Caco-2 (cell line): Measurements from ENCODE around the gene ELP5. TPM values are rescaled to one million over a fixed set of nuclear protein-coding genes. Genes with fewer than 3 reads are reported as not detected.

Experiments used
- BruUV-seq: library from RNA; stranded (reverse); fragments of 400-500 nt; replicated peaks from 2 replicates; lab custom pipeline; 2021; lab: Mats Ljungman, UMichigan
- CTCF ChIA-PET: fragments of 300-600 bp; sonication (Branson Sonifier 250); formaldehyde crosslinking; loops from one replicate; lab custom pipeline; 2022; ENCODE audit warnings: antibody characterized with exemption; lab: Charles Lee
- POLR2A ChIA-PET: fragments of 300-600 bp; sonication (Branson Sonifier 250); formaldehyde crosslinking; loops from one replicate; lab custom pipeline; 2022; ENCODE audit warnings: antibody characterized with exemption; lab: Charles Lee
- DNase-seq, 2 experiments: peaks; one replicate each; pipeline versions ENCODE4 v3.0.0 to v3.0.0-alpha.2; 2020 to 2022
- H3K27me3 ChIP-seq: replicated peaks from 2 replicates; pipeline ENCODE4 v1.6.0; 2011; ENCODE audit warnings: low read length; ENCODE audit not compliant: control insufficient read depth, insufficient read depth
- H3K36me3 ChIP-seq: 2 replicates; pipeline ENCODE4 v1.5.1; 2011; ENCODE audit warnings: low read length; ENCODE audit not compliant: control insufficient read depth, insufficient read depth
- H3K4me1 ChIP-seq: fragments of 250-450 bp; sonication (Bioruptor Pico); 2 replicates; pipeline ENCODE4 v1.5.1; 2020; ENCODE audit warnings: mild to moderate bottlenecking
- H3K4me3 ChIP-seq: 2 replicates; pipeline ENCODE4 v1.5.1; 2011; ENCODE audit warnings: low read depth, mild to moderate bottlenecking, control low read depth, low read length
- H3K9me3 ChIP-seq: fragments of 250-450 bp; sonication (Bioruptor Pico); 2 replicates; pipeline ENCODE4 v1.5.1; 2020; ENCODE audit warnings: mild to moderate bottlenecking, moderate library complexity
- H3K27ac Mint-ChIP-seq: one replicate; pipeline ENCODE4 v1.8.0; 2022; ENCODE audit warnings: mixed read lengths; ENCODE audit not compliant: unreplicated experiment
- H3K27me3 Mint-ChIP-seq: one replicate; pipeline ENCODE4 v1.8.0; 2022; ENCODE audit warnings: mixed read lengths; ENCODE audit not compliant: insufficient read depth, unreplicated experiment
- H3K36me3 Mint-ChIP-seq: one replicate; pipeline ENCODE4 v1.8.0; 2022; ENCODE audit warnings: mild to moderate bottlenecking, mixed read lengths; ENCODE audit not compliant: insufficient read depth, unreplicated experiment
- H3K4me1 Mint-ChIP-seq: one replicate; pipeline ENCODE4 v1.8.0; 2022; ENCODE audit warnings: low read depth, mixed read lengths; ENCODE audit not compliant: unreplicated experiment
- H3K4me3 Mint-ChIP-seq: one replicate; pipeline ENCODE4 v1.8.0; 2022; ENCODE audit warnings: mild to moderate bottlenecking, moderate library complexity, mixed read lengths; ENCODE audit not compliant: unreplicated experiment
- H3K9me3 Mint-ChIP-seq: one replicate; pipeline ENCODE4 v1.8.0; 2022; ENCODE audit warnings: mixed read lengths; ENCODE audit not compliant: unreplicated experiment
- CTCF ChIP-seq, 2 experiments: fragments of 200-600 bp in 1 of 2; IDR thresholded peaks; 1 replicate in 1 of 2; 2 replicates in 1 of 2; pipeline versions ENCODE4 v1.5.1 to v1.8.0; 2011 to 2022; ENCODE audit warnings: antibody characterized with exemption in 1 of 2, control low read depth in 1 of 2, inconsistent platforms in 1 of 2, low read depth in 1 of 2, low read length in 1 of 2, mild to moderate bottlenecking in 1 of 2, moderate library complexity in 1 of 2; ENCODE audit not compliant: insufficient read depth in 1 of 2, severe bottlenecking in 1 of 2, unreplicated experiment in 1 of 2
- intact Hi-C: fragments of 100-400 bp; cut with micrococcal nuclease; formaldehyde crosslinking; loops from one replicate; pipeline ENCODE4 v1.10.0; 2022; ENCODE audit not compliant: unreplicated experiment
- microRNA-seq: library from miRNA; unstranded; fragments of <30 nt; microRNA quantifications from one replicate; pipeline ENCODE4 v1.2.0, GENCODE V29; 2022
- total RNA-seq: library from RNA; stranded (reverse); gene quantifications from 2 replicates; pipeline ENCODE4 v1.2.3, GENCODE V29; 2022

The ELP5 gene
- total RNA-seq, 1 experiment from 2014 or later, result 43.2 TPM

GRCh38 chr17:7308625-7309433 is 56.8 kb downstream of the ELP5 start:
- peak overlapping the region; percentile 93 for H3K27ac Mint-ChIP-seq
- Histone ChIP-seq H3K27me3 (no peaks in the 10 kb centered on the region), H3K4me3 (peak overlapping the region; percentile 71), H3K36me3 (peaks cover 5% of the 10 kb centered on the region), H3K9me3 (no peaks in the 10 kb centered on the region), H3K4me1 (peaks cover 2% of the 10 kb centered on the region; the same call in 1 of the 2 replicates)
- DNase-seq, result peak; percentile 72
- no peaks in the 10 kb centered on the region for H3K27me3 Mint-ChIP-seq
- H3K9me3 Mint-ChIP-seq, result no peaks in the 10 kb centered on the region
- peak overlapping the region; percentile 93 for H3K4me3 Mint-ChIP-seq
- ChIA-PET POLR2A (interaction anchor here (0.6 kb wide), 2 partner anchors 40 to 74 kb away, joined by 5 read pairs; no protein-coding TSS in a partner anchor), CTCF (no interaction called here)
- no peak for TF ChIP-seq CTCF (IDR thresholded peaks at IDR 0.05; ENCODE audit: insufficient read depth in 1 of 2, low read depth in 1 of 2, low read length in 1 of 2, severe bottlenecking in 1 of 2, unreplicated experiment in 1 of 2)
- peaks cover 10% of the 10 kb centered on the region for H3K4me1 Mint-ChIP-seq
- BruUV-seq, result no TSS peak
- peaks cover 68% of the 10 kb centered on the region for H3K36me3 Mint-ChIP-seq
- intact Hi-C loops, result loop anchor here (5.0 kb wide), 1 partner anchor 173 kb away; the partner anchor contains the start of genes POLR2A and SLC35G6

Small RNAs within 50 kb of the gene (microRNA-seq; reads per million reads assigned to microRNA genes)
- 1,367 reads per million, percentile 90 among the genes with 10 or more reads in this experiment for gene MIR324

Other genes starting within 250 kb of the ELP5 start
- gene RNASEK, start 239.6 kb upstream of the ELP5 start, total RNA-seq, result 61.9 and 63.0 TPM in 2 replicates
- not detected in 2 replicates for gene BCL6B, start 229.2 kb upstream of the ELP5 start, total RNA-seq
- 7.1 and 8.7 TPM in 2 replicates for gene SLC16A13, start 216.2 kb upstream of the ELP5 start, total RNA-seq
- gene SLC16A11, start 208.1 kb upstream of the ELP5 start, total RNA-seq, result 0.35 and 0.43 TPM in 2 replicates
- gene CLEC10A, start 172.0 kb upstream of the ELP5 start, total RNA-seq, result not detected in 2 replicates
- 12.8 and 14.3 TPM in 2 replicates for gene ASGR2, start 137.4 kb upstream of the ELP5 start, total RNA-seq
- 8.3 and 9.2 TPM in 2 replicates for gene ASGR1, start 72.8 kb upstream of the ELP5 start, total RNA-seq
- 0.98 and 1.8 TPM in 2 replicates for gene DLG4, start 32.4 kb upstream of the ELP5 start, total RNA-seq
- gene ACADVL, start 32.3 kb upstream of the ELP5 start, total RNA-seq, result 133 and 164 TPM in 2 replicates
- gene DVL2, start 17.7 kb upstream of the ELP5 start, total RNA-seq, result 38.3 and 41.3 TPM in 2 replicates
- 20.5 and 20.6 TPM in 2 replicates for gene PHF23, start 12.8 kb upstream of the ELP5 start, total RNA-seq
- 129 and 140 TPM in 2 replicates for gene GABARAP, start 9.8 kb upstream of the ELP5 start, total RNA-seq
- gene CTDNEP1, start 481 bp upstream of the ELP5 start, total RNA-seq, result 68.6 and 71.1 TPM in 2 replicates
- 111 and 115 TPM in 2 replicates for gene CLDN7, start 10.3 kb downstream of the ELP5 start, total RNA-seq
- gene SLC2A4, start 29.5 kb downstream of the ELP5 start, total RNA-seq, result 0.35 and 0.88 TPM in 2 replicates
- 21.1 and 27.6 TPM in 2 replicates for gene YBX2, start 42.4 kb downstream of the ELP5 start, total RNA-seq
- 345 and 388 TPM in 2 replicates for gene EIF5A, start 55.4 kb downstream of the ELP5 start, total RNA-seq
- 36.0 and 39.2 TPM in 2 replicates for gene GPS2, start 63.1 kb downstream of the ELP5 start, total RNA-seq
- 29.5 and 31.1 TPM in 2 replicates for gene NEURL4, start 77.1 kb downstream of the ELP5 start, total RNA-seq
- gene ACAP1, start 84.3 kb downstream of the ELP5 start, total RNA-seq, result 1.6 TPM in 1 of 2 replicates, not detected in the other
- gene KCTD11, start 99.9 kb downstream of the ELP5 start, total RNA-seq, result 5.1 and 5.4 TPM in 2 replicates
- not detected in 2 replicates for gene TMEM95, start 102.9 kb downstream of the ELP5 start, total RNA-seq
- gene TNK1, start 128.9 kb downstream of the ELP5 start, total RNA-seq, result 6.1 and 6.4 TPM in 2 replicates
- 12.7 and 14.5 TPM in 2 replicates for gene PLSCR3, start 142.3 kb downstream of the ELP5 start, total RNA-seq
- gene TMEM256, start 151.9 kb downstream of the ELP5 start, total RNA-seq, result 40.2 and 41.3 TPM in 2 replicates
- 12.6 and 16.1 TPM in 2 replicates for gene NLGN2, start 155.6 kb downstream of the ELP5 start, total RNA-seq
- gene SPEM1, start 168.1 kb downstream of the ELP5 start, total RNA-seq, result 0.52 TPM in 1 of 2 replicates, not detected in the other
- not detected in 2 replicates for gene SPEM2, start 173.4 kb downstream of the ELP5 start, total RNA-seq
- gene SPEM3, start 176.6 kb downstream of the ELP5 start, total RNA-seq, result not detected in 2 replicates
- gene TMEM102, start 183.2 kb downstream of the ELP5 start, total RNA-seq, result 2.9 and 3.7 TPM in 2 replicates
- gene FGF11, start 187.3 kb downstream of the ELP5 start, total RNA-seq, result 0.91 and 1.3 TPM in 2 replicates
- gene CHRNB1, start 192.8 kb downstream of the ELP5 start, total RNA-seq, result 1.7 and 2.6 TPM in 2 replicates
- gene ZBTB4, start 227.4 kb downstream of the ELP5 start, total RNA-seq, result 15.5 and 16.5 TPM in 2 replicates
- gene SLC35G6, start 229.2 kb downstream of the ELP5 start, total RNA-seq, result not detected in 2 replicates
- gene POLR2A, start 232.2 kb downstream of the ELP5 start, total RNA-seq, result 69.8 and 72.1 TPM in 2 replicates